Posterior cingulate gyrus (tissue), 11 donors: ENCODE measurements around the gene HSPB2.
A peak's percentile ranks its signal among the peaks of the same experiment; 100 is the strongest.
"Not testable (repeated sequence)": the region's sequence is repeated elsewhere in the genome, so short reads cannot be mapped to it uniquely, and the experiment has no call there.

Experiments
- DNase-seq, 10 donors: peaks; one replicate each; pipeline versions ENCODE4 v3.0.0 to v3.0.0-alpha.2; 2020 to 2021; ENCODE audit warnings: mixed read lengths in 3 of 10
- intact Hi-C: fragments of 100-400 bp; cut with DNase I; formaldehyde crosslinking; loops from one replicate; pipeline ENCODE4 v1.15.1; 2023

Gene HSPB2

GRCh38 chr11:111913031-111913861 lies 712 bp downstream of the HSPB2 start:
- DNase-seq, result peak in 3 of 10 donors; percentile 25 to 88 (median 79)
- intact Hi-C loops, result loop anchor here (5.0 kb wide), 1 partner anchor 36 kb away; the partner anchor contains the start of genes CFAP68 and FDXACB1

GRCh38 chr11:111913997-111914396 lies 1.5 kb downstream of the HSPB2 start:
- intact Hi-C loops, result loop anchor here (5.0 kb wide), 1 partner anchor 37 kb away; the partner anchor contains the start of genes CFAP68 and FDXACB1
- DNase-seq, result peak in 8 of 10 donors; percentile 38 to 93 (median 70)

- intact Hi-C loops, result no loop called here
- DNase-seq, result no peak
Observed at GRCh38 chr11:111916768-111917167, 4.2 kb downstream of the HSPB2 start.

GRCh38 chr11:111917312-111917711 lies 4.8 kb downstream of the HSPB2 start:
- no peak for DNase-seq
- intact Hi-C loops, result no loop called here

- intact Hi-C loops, result no loop called here
- DNase-seq, result no peak
Observed at GRCh38 chr11:111917788-111918187, 5.3 kb downstream of the HSPB2 start.

- intact Hi-C loops, result no loop called here
- peak in 1 of 10 donors; percentile 46 for DNase-seq
Observed at GRCh38 chr11:111918390-111919256, 6.1 kb downstream of the HSPB2 start, which contains the start of gene C11orf52. C11orf52 (plus strand) TSS chr11:111918913; CDS start chr11:111918973, 60 bp downstream.

GRCh38 chr11:111920908-111921307 lies 8.4 kb downstream of the HSPB2 start:
- intact Hi-C loops, result no loop called here
- no peak for DNase-seq

GRCh38 chr11:111921541-111922230 lies 9.2 kb downstream of the HSPB2 start:
- peak in 1 of 10 donors; percentile 42 for DNase-seq
- intact Hi-C loops, result no loop called here

GRCh38 chr11:111922803-111923202 lies 10.3 kb downstream of the HSPB2 start:
- intact Hi-C loops, result no loop called here
- no peak for DNase-seq

- no peak for DNase-seq
- intact Hi-C loops, result no loop called here
Observed at GRCh38 chr11:111923351-111923788, 10.8 kb downstream of the HSPB2 start.

- no peak for DNase-seq
- intact Hi-C loops, result no loop called here
Observed at GRCh38 chr11:111923951-111924350, 11.4 kb downstream of the HSPB2 start.

GRCh38 chr11:111925953-111926352 lies 13.4 kb downstream of the HSPB2 start:
- peak in 1 of 10 donors; percentile 78 for DNase-seq
- intact Hi-C loops, result loop anchor here (5.0 kb wide), 1 partner anchor 49 kb away; the partner anchor contains the start of genes CFAP68 and FDXACB1

GRCh38 chr11:111926505-111927391 lies 14.2 kb downstream of the HSPB2 start:
- DNase-seq, result peak; percentile 93 to 100 (median 98)
- intact Hi-C loops, result loop anchor here (5.0 kb wide), 1 partner anchor 49 kb away; the partner anchor contains the start of genes CFAP68 and FDXACB1

- intact Hi-C loops, result no loop called here
- DNase-seq, result no peak
Observed at GRCh38 chr11:111930472-111930871, 17.9 kb downstream of the HSPB2 start.

GRCh38 chr11:111932611-111932950 lies 20.0 kb downstream of the HSPB2 start:
- intact Hi-C loops, result loop anchor here (2.0 kb wide), 1 partner anchor 56 kb away; no protein-coding TSS in a partner anchor
- DNase-seq, result no peak

GRCh38 chr11:111933176-111933575 lies 20.6 kb downstream of the HSPB2 start:
- intact Hi-C loops, result loop anchor here (2.0 kb wide), 1 partner anchor 56 kb away; no protein-coding TSS in a partner anchor
- DNase-seq, result not testable (repeated sequence)

- intact Hi-C loops, result loop anchor here (2.0 kb wide), 1 partner anchor 55 kb away; no protein-coding TSS in a partner anchor
- DNase-seq, result no peak
Observed at GRCh38 chr11:111933872-111934271, 21.3 kb downstream of the HSPB2 start.

GRCh38 chr11:111934306-111934705 lies 21.8 kb downstream of the HSPB2 start:
- no peak for DNase-seq
- intact Hi-C loops, result no loop called here
